Measurements from ENCODE around the gene DOCK1.

DNA sequence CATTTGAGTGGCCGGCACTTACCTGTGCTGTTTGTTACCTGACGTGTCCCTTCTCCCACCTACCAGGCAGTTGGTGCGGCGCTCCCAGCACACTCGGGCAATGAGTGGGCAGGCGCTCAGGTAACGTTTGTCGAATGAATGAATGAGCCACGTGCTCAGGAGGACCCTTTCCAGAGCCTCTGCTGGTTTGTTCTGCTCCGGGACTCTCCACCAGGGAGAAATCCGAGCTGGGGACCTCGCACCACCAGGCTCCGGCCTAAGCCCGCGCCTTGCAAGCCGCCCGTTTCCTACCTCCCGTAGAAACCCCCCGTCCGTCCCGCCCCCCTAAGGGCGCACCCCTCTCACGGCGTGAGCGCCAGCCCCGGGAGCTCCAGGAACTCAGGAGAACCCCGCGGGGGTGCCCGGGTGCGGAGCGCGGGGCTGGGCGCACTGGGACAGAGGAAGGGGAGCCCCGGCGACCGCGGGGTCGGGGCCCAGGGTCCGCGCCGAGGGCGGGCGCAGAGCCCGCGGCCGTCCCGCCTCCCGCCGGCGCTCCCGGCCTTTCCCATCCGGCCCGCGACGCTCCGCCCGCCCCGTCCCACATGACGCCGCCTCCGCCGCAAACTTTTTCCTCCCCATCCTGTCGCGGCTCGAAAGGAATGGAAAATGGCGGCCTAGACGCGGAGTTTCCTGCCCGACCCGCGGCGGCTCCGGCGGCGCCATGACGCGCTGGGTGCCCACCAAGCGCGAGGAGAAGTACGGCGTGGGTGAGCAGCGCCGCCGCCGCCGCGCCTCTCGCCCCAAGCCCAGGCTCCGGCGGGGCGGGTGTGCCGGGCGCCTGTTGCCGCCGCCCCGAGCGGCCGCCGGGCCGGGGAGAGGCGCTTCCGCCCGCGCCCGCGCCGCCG is at the start of gene DOCK1:
- TF ChIP-seq, protein P1, sequence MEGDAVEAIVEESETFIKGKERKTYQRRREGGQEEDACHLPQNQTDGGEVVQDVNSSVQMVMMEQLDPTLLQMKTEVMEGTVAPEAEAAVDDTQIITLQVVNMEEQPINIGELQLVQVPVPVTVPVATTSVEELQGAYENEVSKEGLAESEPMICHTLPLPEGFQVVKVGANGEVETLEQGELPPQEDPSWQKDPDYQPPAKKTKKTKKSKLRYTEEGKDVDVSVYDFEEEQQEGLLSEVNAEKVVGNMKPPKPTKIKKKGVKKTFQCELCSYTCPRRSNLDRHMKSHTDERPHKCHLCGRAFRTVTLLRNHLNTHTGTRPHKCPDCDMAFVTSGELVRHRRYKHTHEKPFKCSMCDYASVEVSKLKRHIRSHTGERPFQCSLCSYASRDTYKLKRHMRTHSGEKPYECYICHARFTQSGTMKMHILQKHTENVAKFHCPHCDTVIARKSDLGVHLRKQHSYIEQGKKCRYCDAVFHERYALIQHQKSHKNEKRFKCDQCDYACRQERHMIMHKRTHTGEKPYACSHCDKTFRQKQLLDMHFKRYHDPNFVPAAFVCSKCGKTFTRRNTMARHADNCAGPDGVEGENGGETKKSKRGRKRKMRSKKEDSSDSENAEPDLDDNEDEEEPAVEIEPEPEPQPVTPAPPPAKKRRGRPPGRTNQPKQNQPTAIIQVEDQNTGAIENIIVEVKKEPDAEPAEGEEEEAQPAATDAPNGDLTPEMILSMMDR (IDR thresholded peaks at IDR 0.05): no peak
- no peak for TF ChIP-seq EP300 (IDR thresholded peaks at IDR 0.05)
